ENCODE measurements around the gene DPYSL3.

- TF ChIP-seq CTCF (IDR thresholded peaks at IDR 0.05) (no peak), POLR2A (IDR thresholded peaks at IDR 0.05) (no peak)
These were observed 59.3 kb downstream of the DPYSL3 start for GRCh38 chr5:147450606-147451005.

All from body of pancreas (tissue), 4 donors.